HEK293 (cell line): ENCODE results near the gene ZNF221.

Experiments
- BCL11B ChIP-seq: fragments of 450-650 bp; formaldehyde crosslinking; IDR thresholded peaks from 2 replicates; pipeline ENCODE4 v1.5.1; 2016; ENCODE audit warnings: low read depth, missing biosample characterization, missing genetic modification characterization
- GLI4 ChIP-seq: fragments of 450-650 bp; formaldehyde crosslinking; IDR thresholded peaks from 2 replicates; pipeline ENCODE4 v1.5.1; 2016; ENCODE audit warnings: missing biosample characterization, missing genetic modification characterization
- HIC1 ChIP-seq: fragments of 450-650 bp; formaldehyde crosslinking; IDR thresholded peaks from 2 replicates; pipeline ENCODE4 v1.5.1; 2016; ENCODE audit warnings: missing biosample characterization, missing genetic modification characterization
- PATZ1 ChIP-seq: fragments of 450-650 bp; formaldehyde crosslinking; IDR thresholded peaks from 2 replicates; pipeline ENCODE4 v1.5.1; 2016; ENCODE audit warnings: missing biosample characterization, missing genetic modification characterization
- PBX3 ChIP-seq: sonication (generic); formaldehyde crosslinking; IDR thresholded peaks from 2 replicates; pipeline ENCODE4 v1.8.1; 2022; ENCODE audit warnings: mild to moderate bottlenecking, moderate library complexity, missing genetic modification reagents
- ZBTB17 ChIP-seq: fragments of 450-650 bp; formaldehyde crosslinking; IDR thresholded peaks from 2 replicates; pipeline ENCODE4 v1.5.1; 2016; ENCODE audit warnings: missing biosample characterization, missing genetic modification characterization
- ZBTB49 ChIP-seq: fragments of 450-650 bp; formaldehyde crosslinking; IDR thresholded peaks from 2 replicates; pipeline ENCODE4 v1.5.1; 2016; ENCODE audit warnings: missing biosample characterization, missing genetic modification characterization, low read depth
- ZBTB6 ChIP-seq: fragments of 450-650 bp; formaldehyde crosslinking; IDR thresholded peaks from 2 replicates; pipeline ENCODE4 v1.5.1; 2017; ENCODE audit warnings: missing biosample characterization, missing genetic modification characterization
- ZBTB7A ChIP-seq: fragments of 450-650 bp; formaldehyde crosslinking; IDR thresholded peaks from 2 replicates; pipeline ENCODE4 v1.5.1; 2016; ENCODE audit warnings: low read depth, missing biosample characterization, missing genetic modification characterization
- ZFP37 ChIP-seq: fragments of 450-650 bp; formaldehyde crosslinking; IDR thresholded peaks from 2 replicates; pipeline ENCODE4 v1.5.1; 2016; ENCODE audit warnings: missing biosample characterization, missing genetic modification characterization
- ZNF10 ChIP-seq: fragments of 450-650 bp; formaldehyde crosslinking; IDR thresholded peaks from 2 replicates; pipeline ENCODE4 v1.5.1; 2017; ENCODE audit warnings: missing biosample characterization, missing genetic modification characterization
- ZNF138 ChIP-seq: fragments of 450-650 bp; formaldehyde crosslinking; IDR thresholded peaks from 2 replicates; pipeline ENCODE4 v1.5.1; 2016; ENCODE audit warnings: missing biosample characterization, missing genetic modification characterization, borderline replicate concordance
- ZNF146 ChIP-seq: fragments of 450-650 bp; formaldehyde crosslinking; IDR thresholded peaks from 2 replicates; pipeline ENCODE4 v1.5.1; 2016; ENCODE audit warnings: missing biosample characterization, missing genetic modification characterization
- ZNF280D ChIP-seq: fragments of 450-650 bp; formaldehyde crosslinking; IDR thresholded peaks from 2 replicates; pipeline ENCODE4 v1.5.1; 2016; ENCODE audit warnings: missing biosample characterization, missing genetic modification characterization
- ZNF362 ChIP-seq: fragments of 450-650 bp; formaldehyde crosslinking; IDR thresholded peaks from 2 replicates; pipeline ENCODE4 v1.5.1; 2016; ENCODE audit warnings: missing biosample characterization, missing genetic modification characterization
- ZNF416 ChIP-seq: fragments of 450-650 bp; formaldehyde crosslinking; IDR thresholded peaks from 2 replicates; pipeline ENCODE4 v1.5.1; 2016; ENCODE audit warnings: missing biosample characterization, missing genetic modification characterization
- ZNF426 ChIP-seq: fragments of 450-650 bp; formaldehyde crosslinking; IDR thresholded peaks from 2 replicates; pipeline ENCODE4 v1.5.1; 2017; ENCODE audit warnings: missing biosample characterization, missing genetic modification characterization, mild to moderate bottlenecking, inconsistent platforms, moderate library complexity
- ZNF433 ChIP-seq: fragments of 450-650 bp; formaldehyde crosslinking; IDR thresholded peaks from 2 replicates; pipeline ENCODE4 v1.5.1; 2016; ENCODE audit warnings: missing biosample characterization, missing genetic modification characterization, low read depth
- ZNF473 ChIP-seq: fragments of 450-650 bp; formaldehyde crosslinking; IDR thresholded peaks from 2 replicates; pipeline ENCODE4 v1.5.1; 2017; ENCODE audit warnings: missing biosample characterization, missing genetic modification characterization
- ZNF558 ChIP-seq: fragments of 450-650 bp; formaldehyde crosslinking; IDR thresholded peaks from 2 replicates; pipeline ENCODE4 v1.5.1; 2016; ENCODE audit warnings: missing biosample characterization, missing genetic modification characterization
- ZNF600 ChIP-seq: fragments of 450-650 bp; formaldehyde crosslinking; IDR thresholded peaks from 2 replicates; pipeline ENCODE4 v1.5.1; 2016; ENCODE audit warnings: missing biosample characterization, missing genetic modification characterization
- ZNF626 ChIP-seq: fragments of 450-650 bp; sonication (Bioruptor Pico); formaldehyde crosslinking; IDR thresholded peaks from 2 replicates; pipeline ENCODE4 v1.5.1; 2018; ENCODE audit warnings: missing biosample characterization, missing genetic modification characterization, inconsistent platforms
- ZNF654 ChIP-seq: fragments of 450-650 bp; formaldehyde crosslinking; IDR thresholded peaks from 2 replicates; pipeline ENCODE4 v1.5.1; 2016; ENCODE audit warnings: low read depth, missing biosample characterization, missing genetic modification characterization
- ZNF707 ChIP-seq: fragments of 450-650 bp; formaldehyde crosslinking; IDR thresholded peaks from 2 replicates; pipeline ENCODE4 v1.5.1; 2016; ENCODE audit warnings: missing biosample characterization, missing genetic modification characterization
- ZNF777 ChIP-seq: fragments of 450-650 bp; formaldehyde crosslinking; IDR thresholded peaks from 2 replicates; pipeline ENCODE4 v1.5.1; 2017; ENCODE audit warnings: missing biosample characterization, missing genetic modification characterization, borderline replicate concordance

The ZNF221 gene

GRCh38 chr19:43901395-43902390 lies 49.3 kb upstream of the ZNF221 start (continued):
- TF ChIP-seq PBX3 (CRISPR knock-in tag), result no peak
- TF ChIP-seq ZNF777, result peak; percentile 96
- peak; percentile 18; the same call in 1 of the 2 replicates for TF ChIP-seq ZNF146 (tag by site-specific recombination)
- TF ChIP-seq ZNF626 (tag by site-specific recombination), result no peak
- no peak for TF ChIP-seq GLI4 (tag by site-specific recombination)
- peak; percentile 90 for TF ChIP-seq ZBTB6
- TF ChIP-seq HIC1 (tag by site-specific recombination), result no peak; the same call in 1 of the 2 replicates
- peak; percentile 86 for TF ChIP-seq ZFP37 (tag by site-specific recombination)
- peak; percentile 100 for TF ChIP-seq ZNF280D (tag by site-specific recombination)
- TF ChIP-seq ZNF362, result peak; percentile 9; the same call in 1 of the 2 replicates
- TF ChIP-seq ZNF707 (tag by site-specific recombination), result no peak
- peak; percentile 99 for TF ChIP-seq ZBTB17 (tag by site-specific recombination)
- no peak for TF ChIP-seq ZNF473 (tag by site-specific recombination)
- TF ChIP-seq ZNF433 (tag by site-specific recombination), result no peak
- 0 out of 2 replicates have a peak, but pooled peaks have one; percentile 37 for TF ChIP-seq ZNF558
- TF ChIP-seq ZNF10 (tag by site-specific recombination), result no peak
- peak; percentile 74; the same call in 1 of the 2 replicates for TF ChIP-seq PATZ1 (tag by site-specific recombination)
- TF ChIP-seq ZBTB7A, result peak; percentile 77
- TF ChIP-seq ZNF426 (tag by site-specific recombination), result no peak
- no peak for TF ChIP-seq ZNF654
- no peak for TF ChIP-seq ZNF138
- TF ChIP-seq ZNF600 (tag by site-specific recombination), result peak; percentile 43; the same call in 1 of the 2 replicates
- TF ChIP-seq ZBTB49 (tag by site-specific recombination), result no peak
- peak; percentile 69; the same call in 1 of the 2 replicates for TF ChIP-seq BCL11B (tag by site-specific recombination)
- TF ChIP-seq ZNF416 (tag by site-specific recombination), result peak; percentile 86
